Central memory CD8-positive, alpha-beta T cell (primary cell): ENCODE measurements around the gene WIPF2.

ENCODE experiments used
- ATAC-seq: fragments of 150-1000 bp; cut with Tn5 transposase; replicated peaks from 2 replicates; pipeline ENCODE4 v1.10.0; 2022; ENCODE audit warnings: mild to moderate bottlenecking, moderate FRiP score, moderate number of reproducible peaks; ENCODE audit not compliant: poor library complexity, severe bottlenecking; ENCODE audit errors: extremely low read depth
- DNase-seq, 2 donors: peaks; one replicate each; pipeline ENCODE4 v3.0.0; 2021; ENCODE audit warnings: low spot score in 2 of 2
- H3K27ac Mint-ChIP-seq: one replicate; pipeline ENCODE4 v1.8.0; 2022; ENCODE audit warnings: low read depth, mild to moderate bottlenecking, moderate library complexity, mixed read lengths
- H3K27me3 Mint-ChIP-seq: one replicate; pipeline ENCODE4 v1.8.0; 2022; ENCODE audit warnings: mixed read lengths
- H3K36me3 Mint-ChIP-seq: one replicate; pipeline ENCODE4 v1.8.0; 2022; ENCODE audit warnings: mild to moderate bottlenecking, moderate library complexity, mixed read lengths; ENCODE audit not compliant: insufficient read depth
- H3K4me1 Mint-ChIP-seq: one replicate; pipeline ENCODE4 v1.8.0; 2022; ENCODE audit warnings: mixed read lengths
- H3K4me3 Mint-ChIP-seq: one replicate; pipeline ENCODE4 v1.8.0; 2022; ENCODE audit warnings: mild to moderate bottlenecking, moderate library complexity, mixed read lengths
- H3K9me3 Mint-ChIP-seq: one replicate; pipeline ENCODE4 v1.8.0; 2022; ENCODE audit warnings: mixed read lengths

The WIPF2 gene

GRCh38 chr17:40316571-40317344, 97.7 kb downstream of the WIPF2 start:
- no peak overlapping the region for H3K27ac Mint-ChIP-seq
- ATAC-seq (no peak), DNase-seq (no peak)
- H3K9me3 Mint-ChIP-seq, result no peaks in the 10 kb centered on the region
- H3K36me3 Mint-ChIP-seq, result peaks cover 45% of the 10 kb centered on the region
- peak overlapping the region; percentile 79 for H3K4me3 Mint-ChIP-seq
- H3K4me1 Mint-ChIP-seq, result peaks cover 88% of the 10 kb centered on the region
- no peaks in the 10 kb centered on the region for H3K27me3 Mint-ChIP-seq

- Mint-ChIP-seq H3K27me3 (no peaks in the 10 kb centered on the region), H3K27ac (peak overlapping the region; percentile 96), H3K36me3 (peaks cover 48% of the 10 kb centered on the region), H3K4me1 (peaks cover 88% of the 10 kb centered on the region), H3K9me3 (no peaks in the 10 kb centered on the region), H3K4me3 (peak overlapping the region; percentile 79)
- no peak for ATAC-seq
- no peak for DNase-seq
Measured at GRCh38 chr17:40317345-40317873, 98.3 kb downstream of the WIPF2 start.

- H3K36me3 Mint-ChIP-seq, result peaks cover 56% of the 10 kb centered on the region
- H3K4me3 Mint-ChIP-seq, result peak overlapping the region; percentile 79
Measured at GRCh38 chr17:40317880-40318829, 99.1 kb downstream of the WIPF2 start.

GRCh38 chr17:40318830-40319391, 99.8 kb downstream of the WIPF2 start:
- Mint-ChIP-seq H3K4me1 (peaks cover 90% of the 10 kb centered on the region), H3K27ac (peak overlapping the region; percentile 96), H3K4me3 (peak overlapping the region; percentile 79), H3K36me3 (peaks cover 60% of the 10 kb centered on the region), H3K27me3 (no peaks in the 10 kb centered on the region), H3K9me3 (no peaks in the 10 kb centered on the region)
- ATAC-seq, result no peak
- DNase-seq, result no peak

More at GRCh38 chr17:40317880-40318829, 99.1 kb downstream of the WIPF2 start:
- ATAC-seq, result peak; percentile 57
- peaks cover 90% of the 10 kb centered on the region for H3K4me1 Mint-ChIP-seq
- peak overlapping the region; percentile 96 for H3K27ac Mint-ChIP-seq
- no peaks in the 10 kb centered on the region for H3K9me3 Mint-ChIP-seq
- peak; percentile 81 to 85 for DNase-seq
- no peaks in the 10 kb centered on the region for H3K27me3 Mint-ChIP-seq

GRCh38 chr17:40319651-40320540, 100.8 kb downstream of the WIPF2 start:
- DNase-seq (peak; percentile 72 to 77), ATAC-seq (peak; percentile 4)
- peaks cover 87% of the 10 kb centered on the region for H3K4me1 Mint-ChIP-seq
- H3K36me3 Mint-ChIP-seq, result peaks cover 65% of the 10 kb centered on the region
- H3K9me3 Mint-ChIP-seq, result no peaks in the 10 kb centered on the region
- peak overlapping the region; percentile 79 for H3K4me3 Mint-ChIP-seq
- H3K27ac Mint-ChIP-seq, result peak overlapping the region; percentile 96
- H3K27me3 Mint-ChIP-seq, result no peaks in the 10 kb centered on the region

GRCh38 chr17:40320756-40321523, 101.8 kb downstream of the WIPF2 start:
- H3K36me3 Mint-ChIP-seq, result peaks cover 71% of the 10 kb centered on the region
- H3K27me3 Mint-ChIP-seq, result no peaks in the 10 kb centered on the region
- H3K27ac Mint-ChIP-seq, result peak overlapping the region; percentile 96
- no peaks in the 10 kb centered on the region for H3K9me3 Mint-ChIP-seq
- H3K4me1 Mint-ChIP-seq, result peaks cover 88% of the 10 kb centered on the region
- peak overlapping the region; percentile 79 for H3K4me3 Mint-ChIP-seq
- ATAC-seq (no peak), DNase-seq (peak; percentile 41 to 70)

- DNase-seq, result no peak
- H3K27ac Mint-ChIP-seq, result peak overlapping the region; percentile 96
- H3K27me3 Mint-ChIP-seq, result no peaks in the 10 kb centered on the region
- peaks cover 88% of the 10 kb centered on the region for H3K4me1 Mint-ChIP-seq
- no peak for ATAC-seq
- no peaks in the 10 kb centered on the region for H3K9me3 Mint-ChIP-seq
- H3K4me3 Mint-ChIP-seq, result peak overlapping the region; percentile 79
- peaks cover 77% of the 10 kb centered on the region for H3K36me3 Mint-ChIP-seq
Measured at GRCh38 chr17:40321524-40321929, 102.4 kb downstream of the WIPF2 start.

GRCh38 chr17:40321961-40322357, 102.9 kb downstream of the WIPF2 start:
- H3K36me3 Mint-ChIP-seq, result peaks cover 78% of the 10 kb centered on the region
- H3K27me3 Mint-ChIP-seq, result no peaks in the 10 kb centered on the region
- peak overlapping the region; percentile 96 for H3K27ac Mint-ChIP-seq
- ATAC-seq (no peak), DNase-seq (no peak)
- peak overlapping the region; percentile 79 for H3K4me3 Mint-ChIP-seq
- no peaks in the 10 kb centered on the region for H3K9me3 Mint-ChIP-seq
- peaks cover 91% of the 10 kb centered on the region for H3K4me1 Mint-ChIP-seq

GRCh38 chr17:40322358-40323315, 103.5 kb downstream of the WIPF2 start:
- ATAC-seq, result peak; percentile 35
- Mint-ChIP-seq H3K4me3 (peak overlapping the region; percentile 79), H3K27ac (peak overlapping the region; percentile 96), H3K36me3 (peaks cover 79% of the 10 kb centered on the region), H3K27me3 (no peaks in the 10 kb centered on the region), H3K9me3 (no peaks in the 10 kb centered on the region), H3K4me1 (peaks cover 92% of the 10 kb centered on the region)
- peak; percentile 84 to 96 for DNase-seq
